ENCODE data around the gene TRIM26. TPM values are rescaled to one million over a fixed set of nuclear protein-coding genes. Genes with fewer than 3 reads are reported as not detected.

TRIM26 gene
- total and polyA plus RNA-seq, 2 of the 13 experiments (the other 11 are each of a cell fraction or from before 2014, with no cell fraction given): 27.1 to 38.7 TPM

DNA sequence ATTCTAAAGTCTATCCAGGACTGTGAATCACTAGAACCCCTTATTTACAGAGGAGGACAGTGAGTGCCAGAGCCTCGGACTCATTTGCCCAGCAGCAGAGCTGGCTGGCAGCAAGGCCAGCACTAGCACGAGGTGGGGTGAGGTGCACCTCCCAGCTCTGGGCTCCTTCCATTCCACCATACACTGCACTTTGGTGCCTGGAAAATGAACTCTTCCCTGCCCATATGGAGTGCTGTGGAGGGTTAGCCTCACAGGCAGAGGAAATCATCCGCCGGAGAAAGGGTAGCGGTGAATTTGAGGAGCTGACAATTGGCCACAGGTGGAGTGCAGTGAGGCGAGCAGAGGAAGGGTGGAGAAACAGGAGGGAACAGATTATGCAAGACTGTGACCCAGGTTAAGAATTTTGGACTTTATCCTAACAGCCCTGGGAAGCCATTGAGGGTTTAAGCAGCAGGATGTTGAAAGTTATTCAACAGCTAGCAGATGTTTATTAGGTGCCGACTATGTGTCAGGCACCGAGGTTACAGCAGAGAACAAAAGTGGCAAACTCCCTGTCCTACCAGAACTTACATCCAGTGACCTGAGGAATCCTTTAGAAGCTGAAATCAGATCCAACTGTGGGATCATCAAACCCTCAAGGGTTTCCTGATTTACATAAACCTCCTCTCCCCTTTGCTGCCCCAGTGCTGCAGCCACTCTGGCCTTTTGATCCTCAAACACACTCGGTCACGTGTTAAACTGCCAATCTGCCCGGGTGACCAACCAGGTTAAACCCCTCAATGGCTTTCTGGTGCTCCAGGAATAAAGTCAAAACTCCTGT lies 6.2 kb downstream of the TRIM26 start (continued):
- 0 out of 2 replicates have a peak, but pooled peaks have one; percentile 28 for TF ChIP-seq ZNF552 (CRISPR knock-in tag; IDR thresholded peaks at IDR 0.05; ENCODE audit: borderline replicate concordance)
- TF ChIP-seq ZNF781 (CRISPR knock-in tag; IDR thresholded peaks at IDR 0.05; ENCODE audit: borderline replicate concordance, not compliant biosample characterization): peak; percentile 95
- TF ChIP-seq, protein P1, sequence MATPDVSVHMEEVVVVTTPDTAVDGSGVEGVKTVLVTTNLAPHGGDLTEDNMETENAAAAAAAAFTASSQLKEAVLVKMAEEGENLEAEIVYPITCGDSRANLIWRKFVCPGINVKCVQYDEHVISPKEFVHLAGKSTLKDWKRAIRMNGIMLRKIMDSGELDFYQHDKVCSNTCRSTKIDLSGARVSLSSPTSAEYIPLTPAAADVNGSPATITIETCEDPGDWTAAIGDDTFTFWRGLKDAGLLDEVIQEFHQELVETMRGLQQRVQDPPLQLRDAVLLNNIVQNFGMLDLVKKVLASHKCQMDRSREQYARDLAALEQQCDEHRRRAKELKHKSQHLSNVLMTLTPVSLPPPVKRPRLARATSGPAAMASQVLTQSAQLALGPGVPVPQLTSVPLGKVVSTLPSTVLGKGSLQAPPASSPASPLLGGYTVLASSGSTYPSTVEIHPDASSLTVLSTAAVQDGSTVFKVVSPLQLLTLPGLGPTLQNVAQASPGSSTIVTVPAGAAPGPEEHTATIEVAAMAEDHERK (CRISPR knock-in tag; IDR thresholded peaks at IDR 0.05; ENCODE audit: low read depth): 0 out of 2 replicates have a peak, but pooled peaks have one; percentile 42
- TF ChIP-seq, protein P2, sequence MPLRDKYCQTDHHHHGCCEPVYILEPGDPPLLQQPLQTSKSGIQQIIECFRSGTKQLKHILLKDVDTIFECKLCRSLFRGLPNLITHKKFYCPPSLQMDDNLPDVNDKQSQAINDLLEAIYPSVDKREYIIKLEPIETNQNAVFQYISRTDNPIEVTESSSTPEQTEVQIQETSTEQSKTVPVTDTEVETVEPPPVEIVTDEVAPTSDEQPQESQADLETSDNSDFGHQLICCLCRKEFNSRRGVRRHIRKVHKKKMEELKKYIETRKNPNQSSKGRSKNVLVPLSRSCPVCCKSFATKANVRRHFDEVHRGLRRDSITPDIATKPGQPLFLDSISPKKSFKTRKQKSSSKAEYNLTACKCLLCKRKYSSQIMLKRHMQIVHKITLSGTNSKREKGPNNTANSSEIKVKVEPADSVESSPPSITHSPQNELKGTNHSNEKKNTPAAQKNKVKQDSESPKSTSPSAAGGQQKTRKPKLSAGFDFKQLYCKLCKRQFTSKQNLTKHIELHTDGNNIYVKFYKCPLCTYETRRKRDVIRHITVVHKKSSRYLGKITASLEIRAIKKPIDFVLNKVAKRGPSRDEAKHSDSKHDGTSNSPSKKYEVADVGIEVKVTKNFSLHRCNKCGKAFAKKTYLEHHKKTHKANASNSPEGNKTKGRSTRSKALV (CRISPR knock-in tag; IDR thresholded peaks at IDR 0.05): peak; percentile 82
- TF ChIP-seq PPARG (CRISPR knock-in tag; conservative IDR thresholded peaks at IDR 0.05): peak; percentile 79
- TF ChIP-seq ZFP36L1 (CRISPR knock-in tag; IDR thresholded peaks at IDR 0.05): peak; percentile 69
- TF ChIP-seq ZFYVE20 (CRISPR knock-in tag; IDR thresholded peaks at IDR 0.05; ENCODE audit: borderline replicate concordance, low read depth): no peak
- no peak for TF ChIP-seq HNRNPLL (IDR thresholded peaks at IDR 0.05; ENCODE audit: low read depth, low read length, poor library complexity, severe bottlenecking)
- no peak for TF ChIP-seq ZNF329 (CRISPR knock-in tag; IDR thresholded peaks at IDR 0.05; ENCODE audit: low read depth)
- TF ChIP-seq ZNF24 (IDR thresholded peaks at IDR 0.05): no peak
- TF ChIP-seq, protein P3, sequence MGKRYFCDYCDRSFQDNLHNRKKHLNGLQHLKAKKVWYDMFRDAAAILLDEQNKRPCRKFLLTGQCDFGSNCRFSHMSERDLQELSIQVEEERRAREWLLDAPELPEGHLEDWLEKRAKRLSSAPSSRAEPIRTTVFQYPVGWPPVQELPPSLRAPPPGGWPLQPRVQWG (CRISPR knock-in tag; IDR thresholded peaks at IDR 0.05; ENCODE audit: borderline replicate concordance, low read depth): no peak
- TF ChIP-seq, protein P4, sequence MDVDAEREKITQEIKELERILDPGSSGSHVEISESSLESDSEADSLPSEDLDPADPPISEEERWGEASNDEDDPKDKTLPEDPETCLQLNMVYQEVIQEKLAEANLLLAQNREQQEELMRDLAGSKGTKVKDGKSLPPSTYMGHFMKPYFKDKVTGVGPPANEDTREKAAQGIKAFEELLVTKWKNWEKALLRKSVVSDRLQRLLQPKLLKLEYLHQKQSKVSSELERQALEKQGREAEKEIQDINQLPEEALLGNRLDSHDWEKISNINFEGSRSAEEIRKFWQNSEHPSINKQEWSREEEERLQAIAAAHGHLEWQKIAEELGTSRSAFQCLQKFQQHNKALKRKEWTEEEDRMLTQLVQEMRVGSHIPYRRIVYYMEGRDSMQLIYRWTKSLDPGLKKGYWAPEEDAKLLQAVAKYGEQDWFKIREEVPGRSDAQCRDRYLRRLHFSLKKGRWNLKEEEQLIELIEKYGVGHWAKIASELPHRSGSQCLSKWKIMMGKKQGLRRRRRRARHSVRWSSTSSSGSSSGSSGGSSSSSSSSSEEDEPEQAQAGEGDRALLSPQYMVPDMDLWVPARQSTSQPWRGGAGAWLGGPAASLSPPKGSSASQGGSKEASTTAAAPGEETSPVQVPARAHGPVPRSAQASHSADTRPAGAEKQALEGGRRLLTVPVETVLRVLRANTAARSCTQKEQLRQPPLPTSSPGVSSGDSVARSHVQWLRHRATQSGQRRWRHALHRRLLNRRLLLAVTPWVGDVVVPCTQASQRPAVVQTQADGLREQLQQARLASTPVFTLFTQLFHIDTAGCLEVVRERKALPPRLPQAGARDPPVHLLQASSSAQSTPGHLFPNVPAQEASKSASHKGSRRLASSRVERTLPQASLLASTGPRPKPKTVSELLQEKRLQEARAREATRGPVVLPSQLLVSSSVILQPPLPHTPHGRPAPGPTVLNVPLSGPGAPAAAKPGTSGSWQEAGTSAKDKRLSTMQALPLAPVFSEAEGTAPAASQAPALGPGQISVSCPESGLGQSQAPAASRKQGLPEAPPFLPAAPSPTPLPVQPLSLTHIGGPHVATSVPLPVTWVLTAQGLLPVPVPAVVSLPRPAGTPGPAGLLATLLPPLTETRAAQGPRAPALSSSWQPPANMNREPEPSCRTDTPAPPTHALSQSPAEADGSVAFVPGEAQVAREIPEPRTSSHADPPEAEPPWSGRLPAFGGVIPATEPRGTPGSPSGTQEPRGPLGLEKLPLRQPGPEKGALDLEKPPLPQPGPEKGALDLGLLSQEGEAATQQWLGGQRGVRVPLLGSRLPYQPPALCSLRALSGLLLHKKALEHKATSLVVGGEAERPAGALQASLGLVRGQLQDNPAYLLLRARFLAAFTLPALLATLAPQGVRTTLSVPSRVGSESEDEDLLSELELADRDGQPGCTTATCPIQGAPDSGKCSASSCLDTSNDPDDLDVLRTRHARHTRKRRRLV (CRISPR knock-in tag; IDR thresholded peaks at IDR 0.05): peak; percentile 93
- TF ChIP-seq IRF2 (CRISPR knock-in tag; IDR thresholded peaks at IDR 0.05): peak; percentile 91
- 0 out of 2 replicates have a peak, but pooled peaks have one; percentile 5 for TF ChIP-seq CREB1 (IDR thresholded peaks at IDR 0.05)
- TF ChIP-seq CREB1 (CRISPR knock-in tag; IDR thresholded peaks at IDR 0.05): peak; percentile 72
- peak; percentile 81 for TF ChIP-seq POGZ (CRISPR knock-in tag; IDR thresholded peaks at IDR 0.05)
